Trophoblast cell (in vitro differentiated cells and primary cell): ENCODE data around the gene ALDH3B2.
"Not testable (repeated sequence)": the region's sequence is repeated elsewhere in the genome, so short reads cannot be mapped to it uniquely, and the experiment has no call there.

ENCODE experiments used
- DNase-seq, 2 donors: peaks; one replicate each; pipeline ENCODE4 v3.0.0-alpha.2; 2016
- H2AFZ ChIP-seq: 2 replicates; pipeline ENCODE4 v1.6.1; 2013; ENCODE audit warnings: low read length, moderate library complexity, mild to moderate bottlenecking; ENCODE audit not compliant: insufficient read depth, poor library complexity
- H2AK5ac ChIP-seq: 2 replicates; pipeline ENCODE4 v1.6.1; 2013; ENCODE audit warnings: mild to moderate bottlenecking, low read length
- H2BK120ac ChIP-seq: 2 replicates; pipeline ENCODE4 v1.6.1; 2013; ENCODE audit warnings: low read length, mild to moderate bottlenecking, moderate library complexity; ENCODE audit not compliant: insufficient read depth, poor library complexity
- H2BK12ac ChIP-seq: 2 replicates; pipeline ENCODE4 v1.6.1; 2013; ENCODE audit warnings: mild to moderate bottlenecking, low read length, moderate library complexity
- H2BK5ac ChIP-seq: 2 replicates; pipeline ENCODE4 v1.6.1; 2013; ENCODE audit warnings: low read length, low read depth, moderate library complexity, mild to moderate bottlenecking; ENCODE audit not compliant: poor library complexity
- H3K14ac ChIP-seq: 2 replicates; pipeline ENCODE4 v1.6.1; 2013; ENCODE audit warnings: mild to moderate bottlenecking, low read length
- H3K18ac ChIP-seq: 2 replicates; pipeline ENCODE4 v1.6.1; 2013; ENCODE audit warnings: mild to moderate bottlenecking, low read length
- H3K23ac ChIP-seq: 2 replicates; pipeline ENCODE4 v1.6.1; 2013; ENCODE audit warnings: low read length
- H3K27ac ChIP-seq: 2 replicates; pipeline ENCODE4 v1.5.1; 2013; ENCODE audit warnings: low read depth, mild to moderate bottlenecking, inconsistent platforms, low read length, moderate library complexity
- H3K27me3 ChIP-seq: 2 replicates; pipeline ENCODE4 v1.6.1; 2013; ENCODE audit warnings: inconsistent platforms, mild to moderate bottlenecking, low read length, moderate library complexity; ENCODE audit not compliant: insufficient read depth
- H3K36me3 ChIP-seq, 2 experiments: 1 replicate in 1 of 2; 2 replicates in 1 of 2; pipeline ENCODE4 v1.6.1; 2013; ENCODE audit warnings: low read length in 2 of 2, mild to moderate bottlenecking in 2 of 2, moderate library complexity in 1 of 2; ENCODE audit not compliant: insufficient read depth in 2 of 2, control insufficient read depth in 1 of 2
- H3K4ac ChIP-seq: 2 replicates; pipeline ENCODE4 v1.6.1; 2013; ENCODE audit warnings: low read depth, mild to moderate bottlenecking, low read length, moderate library complexity
- H3K4me1 ChIP-seq, 2 experiments: 1 replicate in 1 of 2; 2 replicates in 1 of 2; pipeline ENCODE4 v1.6.1; 2013; ENCODE audit warnings: low read length in 2 of 2, mild to moderate bottlenecking in 2 of 2, moderate library complexity in 1 of 2; ENCODE audit not compliant: insufficient read depth in 2 of 2, control insufficient read depth in 1 of 2
- H3K4me2 ChIP-seq: 2 replicates; pipeline ENCODE4 v1.6.1; 2013; ENCODE audit warnings: inconsistent platforms, mild to moderate bottlenecking, low read length, moderate library complexity
- H3K4me3 ChIP-seq: 2 replicates; pipeline ENCODE4 v1.5.1; 2013; ENCODE audit warnings: mild to moderate bottlenecking, low read depth, low read length, inconsistent platforms
- H3K79me1 ChIP-seq: one replicate; pipeline ENCODE4 v1.6.1; 2013; ENCODE audit warnings: low read length
- H3K79me2 ChIP-seq: 2 replicates; pipeline ENCODE4 v1.6.1; 2013; ENCODE audit warnings: low read length, mild to moderate bottlenecking; ENCODE audit not compliant: control insufficient read depth, insufficient read depth, poor library complexity
- H3K9ac ChIP-seq: 2 replicates; pipeline ENCODE4 v1.6.1; 2013; ENCODE audit warnings: mild to moderate bottlenecking, low read length
- H3K9me3 ChIP-seq: 2 replicates; pipeline ENCODE4 v1.6.1; 2013; ENCODE audit warnings: low read depth, mild to moderate bottlenecking, control low read depth, inconsistent platforms, low read length; ENCODE audit not compliant: insufficient read depth
- H4K12ac ChIP-seq: 2 replicates; pipeline ENCODE4 v1.6.1; 2013; ENCODE audit warnings: low read depth, mild to moderate bottlenecking, low read length, moderate library complexity
- H4K8ac ChIP-seq: 2 replicates; pipeline ENCODE4 v1.6.1; 2013; ENCODE audit warnings: low read depth, mild to moderate bottlenecking, low read length, moderate library complexity
- H4K91ac ChIP-seq: one replicate; pipeline ENCODE4 v1.6.1; 2013; ENCODE audit warnings: low read depth, mild to moderate bottlenecking, low read length, moderate library complexity
- WGBS: extraction: QIAGEN DNeasy Blood & Tissue Kit; methylation state at CpG from one replicate; pipeline ENCODE4 v1.1.7; 2013; ENCODE audit warnings: missing lambda C conversion rate; ENCODE audit not compliant: insufficient read length, insufficient coverage; ENCODE audit errors: extremely low coverage; 5-methylcytosine and 5-hydroxymethylcytosine counted together

Gene ALDH3B2

GRCh38 chr11:67626970-67627369 lies 47.5 kb downstream of the ALDH3B2 start:
- Histone ChIP-seq H3K79me2 (peaks cover 2% of the 10 kb centered on the region), H2BK12ac (no peak overlapping the region), H2BK5ac (no peak overlapping the region), H3K14ac (no peak overlapping the region), H3K18ac (no peak overlapping the region), H4K12ac (no peak overlapping the region), H3K9me3 (no peaks in the 10 kb centered on the region), H4K8ac (no peak overlapping the region), H3K9ac (no peak overlapping the region), H3K36me3 (no peaks in the 10 kb centered on the region), H4K91ac (no peak overlapping the region), H3K4me3 (no peak overlapping the region), H3K27ac (no peak overlapping the region), H2BK120ac (no peak overlapping the region), H3K4me1 (peaks cover 7 to 10% of the 10 kb centered on the region in 2 experiments), H2AFZ (no peak overlapping the region), H3K4me2 (no peak overlapping the region), H3K79me1 (peaks cover 9% of the 10 kb centered on the region), H3K4ac (no peak overlapping the region), H3K27me3 (no peaks in the 10 kb centered on the region), H3K23ac (no peak overlapping the region), H2AK5ac (no peak overlapping the region)
- WGBS, result no CpG with 5 or more reads among the region's 10 CpGs
- DNase-seq, result no peak

GRCh38 chr11:67626131-67626833 lies 48.1 kb downstream of the ALDH3B2 start:
- not testable (repeated sequence) for H3K27me3 ChIP-seq, H3K23ac ChIP-seq, H4K8ac ChIP-seq, H3K4me3 ChIP-seq, H3K4me1 ChIP-seq, H2BK120ac ChIP-seq, H2BK5ac ChIP-seq, DNase-seq, H3K14ac ChIP-seq, H2AFZ ChIP-seq, H3K27ac ChIP-seq, H3K9me3 ChIP-seq, H3K4me2 ChIP-seq, H3K9ac ChIP-seq, H3K79me1 ChIP-seq, H2AK5ac ChIP-seq, H3K36me3 ChIP-seq, H3K18ac ChIP-seq, H3K4ac ChIP-seq, H3K79me2 ChIP-seq, H4K91ac ChIP-seq, H4K12ac ChIP-seq, H2BK12ac ChIP-seq
- no CpG with 5 or more reads among the region's 10 CpGs for WGBS

DNA sequence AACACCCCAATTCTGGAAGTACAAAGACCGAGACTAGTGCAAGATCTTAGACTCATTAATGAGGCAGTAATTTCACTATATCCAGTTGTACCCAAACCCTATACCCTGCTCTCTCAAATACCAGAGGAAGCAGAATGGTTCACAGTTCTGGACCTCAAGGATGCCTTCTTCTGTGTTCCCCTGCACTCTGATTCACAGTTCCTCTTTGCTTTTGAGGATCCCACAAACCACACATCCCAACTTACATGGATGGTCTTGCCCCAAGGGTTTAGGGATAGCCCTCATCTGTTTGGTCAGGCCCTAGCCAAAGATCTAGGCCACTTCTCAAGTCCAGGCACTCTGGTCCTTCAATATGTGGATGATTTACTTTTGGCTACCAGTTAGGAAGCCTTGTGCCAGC lies 50.6 kb downstream of the ALDH3B2 start:
- H3K4me3 ChIP-seq, DNase-seq, H3K36me3 ChIP-seq, H2AK5ac ChIP-seq, H3K4ac ChIP-seq, H3K23ac ChIP-seq, H3K4me1 ChIP-seq, H2AFZ ChIP-seq, H2BK5ac ChIP-seq, H3K14ac ChIP-seq, H3K4me2 ChIP-seq, H3K27me3 ChIP-seq, H2BK120ac ChIP-seq, H3K79me2 ChIP-seq, H3K79me1 ChIP-seq, H4K12ac ChIP-seq, H3K18ac ChIP-seq, H3K9ac ChIP-seq, H2BK12ac ChIP-seq, H3K27ac ChIP-seq, H3K9me3 ChIP-seq, H4K8ac ChIP-seq, H4K91ac ChIP-seq: not testable (repeated sequence)
- WGBS, result no CpG with 5 or more reads among the region's 1 CpG

GRCh38 chr11:67622905-67623304 lies 51.5 kb downstream of the ALDH3B2 start:
- DNase-seq, H2BK12ac ChIP-seq, H3K79me1 ChIP-seq, H3K23ac ChIP-seq, H2BK120ac ChIP-seq, H3K4ac ChIP-seq, H3K14ac ChIP-seq, H2AK5ac ChIP-seq, H3K9ac ChIP-seq, H3K27ac ChIP-seq, H3K36me3 ChIP-seq, H4K91ac ChIP-seq, H3K9me3 ChIP-seq, H4K12ac ChIP-seq, H3K79me2 ChIP-seq, H2BK5ac ChIP-seq, H4K8ac ChIP-seq, H3K4me1 ChIP-seq, H3K4me3 ChIP-seq, H3K27me3 ChIP-seq, H2AFZ ChIP-seq, H3K4me2 ChIP-seq, H3K18ac ChIP-seq: not testable (repeated sequence)
- WGBS, result no CpG with 5 or more reads among the region's 7 CpGs
